SW480 (cell line): Measurements from ENCODE around the gene MUC20.
"Not testable (repeated sequence)": the region's sequence is repeated elsewhere in the genome, so short reads cannot be mapped to it uniquely, and the experiment has no call there.

Experiments
- DNase-seq: peaks from one replicate; pipeline ENCODE4 v3.0.0-alpha.2; 2016; ENCODE audit warnings: low spot score

Gene MUC20

DNA sequence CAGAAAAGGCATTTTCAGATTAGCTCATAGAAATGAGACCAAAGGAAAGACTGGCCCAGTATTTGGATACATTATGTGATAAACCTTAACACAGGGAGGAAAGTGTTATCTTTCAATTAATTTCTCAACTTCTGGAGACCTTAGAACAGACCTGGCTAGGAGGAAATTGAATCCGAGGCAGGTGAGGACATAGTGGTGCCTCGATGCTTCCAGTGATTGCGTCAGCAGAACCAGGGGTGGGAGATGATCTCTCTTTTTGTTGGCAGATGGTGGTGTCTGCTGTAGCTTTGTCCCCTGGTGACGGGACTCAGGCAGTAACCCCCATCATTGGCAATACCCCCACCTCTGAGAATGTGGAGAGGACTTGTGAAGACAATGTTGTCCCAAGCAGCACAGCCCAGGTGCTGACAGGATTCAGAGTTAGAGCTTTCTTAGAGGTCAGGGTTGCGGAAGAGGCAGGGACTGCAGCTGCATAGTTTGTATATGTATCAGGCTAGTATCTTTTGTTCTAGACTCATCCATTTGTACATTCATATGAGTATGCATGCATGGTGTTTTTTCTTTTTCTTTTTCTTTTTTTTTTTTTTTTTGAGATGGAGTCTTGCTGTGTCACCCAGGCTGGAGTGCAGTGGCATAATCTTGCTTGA lies 27.9 kb upstream of the MUC20 start:
- DNase-seq, result no peak

DNA sequence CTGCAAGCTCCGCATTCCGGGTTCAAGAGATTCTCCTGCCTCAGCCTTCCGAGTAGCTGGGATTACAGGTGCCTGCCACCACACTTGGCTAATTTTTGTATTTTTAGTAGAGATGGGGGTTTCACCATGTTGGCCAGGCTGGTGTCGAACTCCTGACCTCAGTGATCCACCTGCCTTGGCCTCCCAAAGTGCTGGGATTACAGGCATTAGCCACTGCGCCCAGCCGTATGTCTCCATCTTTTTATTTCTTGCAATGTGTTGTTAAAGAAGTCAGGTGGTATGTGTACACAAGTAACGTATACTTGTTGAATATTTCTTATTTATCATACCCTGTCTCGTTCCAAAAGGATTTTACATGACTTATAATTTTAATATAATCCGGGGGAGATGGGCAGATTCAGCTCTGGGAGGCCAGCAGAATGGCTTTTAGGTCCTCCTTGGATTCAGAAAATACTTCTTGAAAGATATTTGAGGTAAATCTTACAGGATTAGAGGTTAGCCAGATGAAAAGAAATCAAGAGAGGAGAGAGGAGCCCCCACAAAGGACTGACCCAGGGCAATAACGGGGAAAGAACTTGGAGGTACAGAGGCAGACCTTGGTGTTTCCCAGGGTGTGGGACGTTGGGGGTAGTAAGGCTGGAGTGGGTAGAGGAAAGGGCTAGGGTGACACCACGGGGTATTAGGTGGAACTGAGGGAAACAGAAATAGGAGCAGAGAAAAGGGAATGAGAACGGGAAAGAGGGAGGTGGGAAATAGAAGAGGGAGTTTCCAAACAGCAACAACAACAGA lies 27.2 kb upstream of the MUC20 start:
- no peak for DNase-seq

DNA sequence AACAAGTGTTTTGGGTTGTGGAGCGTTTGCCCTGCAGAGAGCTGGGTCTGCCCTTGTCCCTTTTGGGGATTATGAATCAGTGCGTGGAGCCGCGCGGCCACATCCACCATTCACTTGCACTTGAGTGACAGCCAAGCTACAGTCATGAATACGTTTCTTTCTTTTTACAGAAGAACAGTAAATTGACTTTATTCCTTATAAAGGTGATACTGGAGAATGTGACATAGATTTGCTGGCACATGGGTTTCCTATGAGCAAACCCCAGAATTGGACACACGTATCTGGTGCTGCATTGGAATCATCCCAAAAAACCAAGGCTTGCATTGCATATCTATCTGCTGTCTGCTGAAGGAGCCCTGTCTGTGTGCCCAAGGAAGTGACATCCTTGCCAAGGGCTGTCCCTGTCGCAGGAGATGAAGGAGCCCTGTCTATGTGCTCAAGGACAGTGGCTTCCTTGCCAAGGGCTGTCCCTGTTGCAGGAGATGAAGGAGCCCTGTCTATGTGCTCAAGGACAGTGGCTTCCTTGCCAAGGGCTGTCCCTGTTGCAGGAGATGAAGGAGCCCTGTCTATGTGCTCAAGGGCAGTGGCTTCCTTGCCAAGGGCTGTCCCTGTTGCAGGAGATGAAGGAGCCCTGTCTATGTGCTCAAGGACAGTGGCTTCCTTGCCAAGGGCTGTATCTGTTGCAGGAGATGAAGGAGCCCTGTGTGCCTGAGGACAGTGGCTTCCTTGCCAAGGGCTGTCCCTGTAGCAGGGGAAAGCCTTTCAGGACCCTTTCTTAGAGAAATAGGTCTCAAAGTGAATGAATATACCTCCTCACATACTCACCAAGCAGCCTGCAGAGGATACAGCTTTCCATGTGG lies 26.3 kb upstream of the MUC20 start:
- DNase-seq, result not testable (repeated sequence)

DNA sequence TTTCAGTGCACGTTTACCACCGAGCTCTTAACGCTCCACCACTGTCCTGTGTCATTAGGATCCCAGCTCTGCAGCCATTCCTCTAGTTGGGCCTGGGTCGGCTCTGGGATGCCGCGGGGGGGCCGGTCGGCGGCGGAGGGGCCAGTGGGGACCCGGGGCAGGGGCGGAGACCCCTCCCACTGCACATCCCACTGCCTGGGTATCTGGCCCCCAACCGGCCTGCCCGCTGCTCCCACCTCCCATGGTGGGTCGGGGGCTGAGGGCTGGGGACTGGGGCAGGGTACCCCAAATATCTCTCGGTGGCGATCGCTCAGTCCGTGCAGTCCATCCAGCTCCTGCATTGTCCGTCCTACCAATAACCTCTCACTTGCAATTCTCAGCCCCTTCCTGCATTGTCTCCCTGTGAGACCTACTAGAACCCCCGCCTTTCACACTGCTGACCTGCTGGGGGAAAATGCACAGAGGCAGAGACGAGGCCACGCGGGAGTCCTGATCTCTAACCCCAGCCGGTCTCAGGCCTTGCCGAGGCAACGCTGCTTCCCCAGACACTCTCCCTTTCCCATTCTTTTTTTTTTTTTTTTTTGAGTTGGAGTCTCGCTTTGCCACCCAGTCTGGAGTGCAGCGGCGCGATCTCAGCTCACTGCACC lies 24.0 kb upstream of the MUC20 start:
- no peak for DNase-seq

DNA sequence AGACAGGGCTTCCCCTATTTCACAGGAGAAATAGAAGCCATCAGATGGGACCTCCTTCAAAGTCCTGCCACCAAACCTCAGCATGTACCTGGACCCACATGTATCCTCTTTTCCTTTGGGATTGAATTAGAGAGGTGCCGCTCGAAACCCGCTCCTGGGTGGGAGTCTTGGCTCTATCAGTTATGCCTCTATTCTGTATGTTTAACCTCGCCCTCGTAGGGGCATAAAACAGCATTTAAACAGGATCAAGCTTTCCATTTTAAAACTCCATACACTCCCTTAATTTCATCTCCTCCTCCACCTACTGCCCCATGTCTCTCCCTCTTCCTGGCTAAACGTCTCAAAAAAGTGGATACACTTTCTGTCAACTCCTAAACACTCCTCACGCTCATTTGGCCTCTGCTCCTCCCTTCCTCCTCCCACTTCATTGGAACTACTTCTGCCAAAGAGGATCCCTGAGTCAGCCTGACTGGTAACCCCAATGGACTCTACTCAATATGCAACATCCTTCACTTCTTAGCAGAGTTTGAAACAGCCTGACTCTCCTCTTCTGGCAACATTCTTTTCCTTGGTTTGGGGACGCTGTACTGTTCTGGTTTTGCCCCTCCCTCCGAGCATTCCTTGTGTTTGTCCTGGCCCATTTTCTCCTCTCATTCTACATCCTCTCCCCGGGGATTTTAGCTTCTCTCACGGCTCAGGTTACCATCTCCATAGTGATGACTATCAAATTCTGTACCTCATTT lies 23.0 kb upstream of the MUC20 start:
- no peak for DNase-seq

DNA sequence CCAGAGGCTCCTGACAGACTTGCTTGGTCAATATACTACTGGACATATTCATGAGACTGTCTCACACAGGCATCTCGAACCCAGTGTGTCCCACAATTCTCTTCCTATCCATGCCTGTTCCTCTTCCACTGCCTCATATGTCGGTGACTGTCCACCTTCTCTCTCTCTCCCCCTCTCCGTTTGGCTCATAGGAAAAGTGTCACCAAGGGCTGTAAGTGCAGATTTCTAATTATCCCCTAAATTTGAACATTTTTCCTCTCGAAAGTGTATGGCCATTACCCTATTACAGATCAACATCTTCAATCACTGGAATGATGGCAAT lies 22.5 kb upstream of the MUC20 start:
- DNase-seq, result no peak

DNA sequence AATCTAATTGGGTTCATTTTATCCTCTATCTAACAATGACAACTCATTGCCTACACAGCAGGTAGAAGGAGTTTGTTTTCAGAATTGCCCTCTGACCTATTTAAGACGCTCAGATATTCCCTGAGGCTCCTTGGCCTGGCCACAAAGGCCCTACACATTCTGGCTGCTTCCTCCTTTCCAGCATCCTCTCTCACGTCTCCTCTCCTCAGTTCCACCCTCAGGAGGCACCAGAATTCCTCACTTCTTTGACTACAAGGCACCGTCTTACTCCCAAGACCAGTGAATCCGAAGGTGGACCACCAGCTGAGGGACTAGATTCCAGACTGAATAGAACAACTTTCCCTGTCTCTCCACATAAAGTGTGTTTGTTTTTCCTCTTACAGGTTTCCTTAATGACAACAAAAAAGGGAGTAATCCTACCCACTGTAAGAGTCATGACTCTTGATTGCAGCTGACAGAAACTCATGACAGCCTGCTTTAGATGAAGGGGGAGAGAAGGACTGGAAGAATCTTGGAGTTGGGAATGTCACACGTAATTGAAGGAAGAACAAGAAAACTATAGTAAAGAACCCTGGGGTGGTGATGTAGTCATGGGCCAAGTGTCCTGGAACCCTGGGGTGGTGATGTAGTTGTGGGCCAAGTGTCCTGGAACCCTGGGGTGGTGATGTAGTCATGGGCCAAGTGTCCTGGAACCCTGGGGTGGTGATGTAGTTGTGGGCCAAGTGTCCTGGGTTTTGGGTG lies 22.0 kb upstream of the MUC20 start:
- DNase-seq, result no peak

DNA sequence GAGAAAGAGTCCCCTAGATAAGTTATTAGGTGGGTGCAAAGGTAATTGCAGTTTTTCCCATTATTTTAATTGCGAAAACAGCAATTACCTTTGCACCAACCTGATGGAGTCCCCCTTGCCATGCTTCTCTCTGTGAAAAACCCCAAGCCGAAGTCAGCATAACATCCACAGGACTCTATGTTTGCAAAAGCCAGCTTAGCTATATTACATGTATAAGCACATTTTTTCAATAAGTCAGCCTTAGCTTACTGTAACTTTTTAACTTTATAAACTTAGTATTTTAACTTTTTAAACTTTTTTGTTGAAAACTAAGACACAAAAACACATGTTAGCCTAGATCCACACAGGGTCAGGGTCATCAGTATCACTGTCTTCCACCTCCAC lies 21.4 kb upstream of the MUC20 start:
- DNase-seq, result no peak

DNA sequence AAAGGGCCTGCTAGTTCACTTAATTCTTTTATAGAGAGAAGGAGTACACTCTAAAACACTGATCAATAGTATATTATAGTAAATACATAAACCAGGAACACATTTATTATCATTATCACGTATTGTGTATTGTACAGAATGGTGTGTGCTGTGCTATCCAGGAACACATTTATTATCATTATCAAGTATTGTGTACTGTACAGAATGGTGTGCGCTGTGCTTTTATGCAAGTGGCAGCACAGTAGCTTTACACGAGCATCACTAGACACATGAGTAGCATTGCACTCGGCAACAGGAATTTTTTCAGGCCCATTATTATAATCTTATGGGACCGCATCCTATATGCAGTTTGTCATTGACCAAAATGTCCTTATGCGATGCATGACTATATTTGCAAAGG lies 20.9 kb upstream of the MUC20 start:
- no peak for DNase-seq

DNA sequence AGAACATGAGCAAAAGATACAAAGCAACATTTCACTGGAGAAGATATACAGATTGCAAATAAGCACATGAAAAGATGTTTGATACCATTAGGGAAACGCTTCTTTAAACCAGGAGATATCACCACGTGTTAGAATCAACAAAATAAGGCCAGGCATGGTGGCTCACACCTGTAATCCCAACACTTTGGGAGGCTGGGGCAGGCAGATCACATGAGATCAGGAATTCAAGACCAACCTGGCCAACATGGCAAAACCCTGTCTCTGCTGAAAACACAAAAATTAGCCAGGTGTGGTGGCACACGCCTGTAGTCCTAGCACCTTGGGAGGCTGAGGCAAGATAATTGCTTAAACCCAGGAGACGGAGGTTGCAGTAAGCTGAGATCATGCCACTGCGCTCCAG lies 20.5 kb upstream of the MUC20 start:
- no peak for DNase-seq

DNA sequence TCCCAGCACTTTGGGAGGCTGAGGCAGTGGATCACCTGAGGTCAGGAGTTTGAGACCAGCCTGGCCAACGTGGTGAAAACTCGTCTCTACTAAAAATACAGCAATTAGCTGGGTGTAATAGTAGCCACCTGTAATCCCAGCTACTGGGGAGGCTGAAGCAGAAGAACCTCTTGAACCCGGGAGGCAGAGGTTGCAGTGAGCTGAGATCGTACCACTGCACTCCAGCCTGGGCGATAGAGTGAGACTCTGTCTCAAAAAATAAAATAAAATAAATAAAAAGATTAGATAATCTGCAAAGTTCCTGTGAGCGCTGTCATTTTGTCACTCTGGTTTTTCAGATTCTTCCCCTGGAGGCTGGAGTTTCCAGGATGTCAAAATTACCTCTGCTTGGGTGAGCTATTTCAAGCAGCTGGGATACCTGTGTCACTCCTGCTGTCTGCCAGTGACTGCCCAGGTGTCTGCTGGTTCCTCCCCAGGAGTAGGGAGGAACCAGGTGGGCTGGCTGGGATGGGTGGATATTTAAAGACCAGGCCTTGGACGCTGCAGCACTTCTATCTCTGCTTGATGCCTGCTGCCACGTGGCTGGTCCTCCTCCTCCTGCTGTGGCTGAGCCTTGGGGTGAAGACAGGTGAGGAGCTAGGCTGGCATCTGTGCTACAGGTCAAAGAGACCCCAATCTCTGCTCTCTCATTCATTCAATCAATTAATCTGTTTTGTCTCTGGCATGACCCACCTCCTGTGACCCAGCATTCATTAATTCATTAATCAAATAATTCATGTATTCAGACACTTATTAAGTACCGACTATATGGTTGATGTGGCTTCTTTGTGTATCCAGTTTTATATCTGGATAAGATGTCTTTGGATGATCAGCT lies 19.5 kb upstream of the MUC20 start:
- no peak for DNase-seq

DNA sequence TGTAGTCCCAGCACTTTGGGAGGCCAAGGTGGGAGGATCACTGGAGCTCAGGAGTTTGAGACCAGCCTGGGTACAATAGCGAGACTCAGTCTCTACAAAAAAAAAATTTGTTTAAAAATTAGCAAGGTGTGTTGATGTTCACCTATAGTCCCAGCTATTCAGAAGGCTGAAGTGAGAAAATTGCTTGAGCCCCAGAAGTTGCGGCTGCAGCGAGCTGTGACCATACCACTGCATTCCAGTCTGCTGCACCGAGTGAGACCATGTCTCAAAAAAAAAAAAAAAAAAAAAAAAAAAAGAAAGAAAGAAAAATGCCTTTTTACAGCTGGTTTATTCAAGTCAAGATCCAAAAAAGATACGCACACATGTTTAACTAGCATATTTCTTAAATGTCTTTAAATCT lies 17.0 kb upstream of the MUC20 start:
- DNase-seq, result no peak

DNA sequence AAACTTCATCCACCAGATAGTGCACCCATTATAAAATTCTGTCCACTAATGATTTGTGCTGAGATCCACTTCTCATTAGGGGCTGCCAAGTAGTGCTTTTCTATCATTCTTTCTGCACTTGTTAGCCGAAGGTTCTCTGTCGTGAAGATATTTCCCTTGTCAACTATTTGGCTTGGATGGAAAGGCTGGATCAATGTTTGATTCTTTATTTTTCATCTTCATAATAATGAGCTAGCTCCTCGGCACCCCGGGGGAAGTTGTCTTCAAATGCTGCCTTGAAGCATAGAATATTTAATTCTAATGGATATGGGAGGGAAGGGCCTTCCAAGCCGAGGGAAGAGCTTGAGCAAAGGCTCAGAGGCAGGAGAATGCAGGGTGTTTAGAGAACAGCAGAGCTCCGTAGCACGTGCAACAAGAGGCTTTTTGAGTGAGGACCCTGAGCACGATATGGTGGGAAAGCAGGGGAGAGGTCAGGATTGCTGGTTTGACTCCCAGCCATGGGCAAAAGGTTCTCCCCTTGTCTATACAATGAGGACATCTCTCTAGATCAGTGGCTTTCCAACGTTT lies 16.3 kb upstream of the MUC20 start:
- DNase-seq, result no peak

DNA sequence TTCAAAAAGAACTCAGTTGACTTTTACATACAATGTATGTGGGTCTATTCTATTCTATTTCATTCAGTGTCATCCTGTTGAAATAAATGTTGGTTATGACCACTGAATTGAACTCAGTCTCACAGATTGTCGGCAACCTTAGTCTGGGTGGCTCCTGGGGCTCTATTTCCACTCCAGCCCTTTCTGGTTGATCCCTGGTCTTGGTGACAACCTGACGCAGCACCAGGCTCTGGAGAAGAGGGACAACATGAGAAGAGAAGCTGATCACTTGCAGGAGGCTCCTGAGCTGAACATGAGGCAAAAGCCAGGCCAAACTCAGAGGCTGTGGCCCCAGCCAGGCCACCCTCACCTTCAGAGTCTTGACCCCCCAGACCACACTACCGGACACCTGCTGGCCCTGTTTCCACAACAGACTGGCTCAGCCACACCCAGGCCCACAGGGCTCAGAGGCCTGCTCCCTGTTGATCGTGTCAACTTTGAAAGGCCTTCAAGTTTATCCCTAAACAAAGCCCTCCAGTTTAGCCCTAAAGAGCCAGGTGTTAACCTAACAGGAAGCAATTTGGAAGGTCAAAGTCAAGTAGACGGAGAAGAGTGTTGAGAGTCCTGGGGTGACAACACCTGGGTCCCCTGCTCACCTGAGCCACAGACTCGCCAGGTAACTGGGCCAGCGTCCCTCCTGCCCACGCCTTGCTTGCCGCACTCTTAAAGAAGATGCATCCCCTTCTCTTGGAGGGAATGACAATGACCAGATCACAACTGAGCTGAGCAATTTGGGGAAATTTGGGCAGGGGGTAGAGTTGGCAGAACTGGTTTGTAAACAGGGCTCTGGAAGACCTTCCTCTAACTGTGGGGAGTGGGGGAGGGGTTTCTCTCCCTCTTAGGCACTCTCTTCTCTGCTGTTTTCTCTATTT lies 15.4 kb upstream of the MUC20 start:
- no peak for DNase-seq

DNA sequence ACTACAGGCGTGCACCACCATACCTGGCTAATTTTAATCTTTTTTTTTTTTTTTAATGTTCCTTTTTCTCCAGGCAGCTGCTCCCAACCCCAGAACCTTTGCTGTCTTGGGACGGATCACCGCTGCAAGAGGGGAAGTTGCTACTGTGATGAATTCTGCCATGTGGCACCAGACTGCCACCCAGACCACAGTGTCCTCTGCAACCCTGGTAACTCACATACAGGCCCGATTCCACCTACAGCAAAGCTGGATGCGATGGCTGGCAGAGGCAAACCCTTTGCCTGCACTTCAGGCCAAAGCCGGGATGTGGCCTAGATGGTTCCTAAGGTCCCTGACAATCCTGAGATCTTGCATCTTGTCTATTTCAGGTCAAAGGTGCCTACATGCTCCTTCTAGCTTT lies 12.7 kb upstream of the MUC20 start:
- DNase-seq, result no peak

DNA sequence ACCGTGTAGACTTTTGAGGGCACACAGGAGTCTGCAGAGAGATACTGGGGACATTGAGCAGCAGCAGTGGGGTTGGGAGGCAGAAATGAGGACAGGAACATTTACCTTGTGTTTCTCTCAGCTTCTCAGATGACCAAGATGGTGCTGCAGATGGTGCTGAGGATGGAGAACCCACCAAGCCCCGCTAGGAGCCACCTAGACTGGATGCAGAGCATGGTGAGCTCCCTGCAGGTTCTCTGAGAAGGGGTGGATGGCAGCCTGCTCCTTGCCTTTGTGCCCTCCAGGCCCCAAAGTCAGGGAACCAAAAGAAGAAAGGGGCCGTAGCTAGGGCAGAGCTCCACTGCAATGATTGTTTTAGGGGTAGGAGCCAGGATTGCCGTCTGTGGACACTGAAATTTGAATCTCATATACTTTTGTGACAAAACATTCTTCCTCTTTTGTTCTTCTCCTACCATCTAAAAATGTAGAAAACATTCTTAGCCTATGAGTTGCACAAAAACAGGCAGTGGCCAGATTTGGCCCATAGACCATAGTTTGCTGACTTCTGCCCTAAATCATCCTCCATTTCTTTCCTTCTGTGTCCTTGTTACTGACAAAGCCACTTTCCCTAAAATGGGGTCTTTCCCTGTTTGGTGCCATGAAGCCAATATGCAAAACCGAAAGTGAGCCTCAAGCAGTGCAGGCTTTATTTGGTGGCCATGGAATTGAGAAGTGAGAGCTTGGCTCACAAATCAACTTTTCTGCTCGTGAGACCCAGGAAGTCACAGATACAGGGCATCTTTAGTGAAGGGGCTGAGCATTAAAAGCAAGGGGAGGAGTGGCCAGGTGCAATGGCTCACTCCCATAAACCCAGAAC lies 11.9 kb upstream of the MUC20 start:
- no peak for DNase-seq

DNA sequence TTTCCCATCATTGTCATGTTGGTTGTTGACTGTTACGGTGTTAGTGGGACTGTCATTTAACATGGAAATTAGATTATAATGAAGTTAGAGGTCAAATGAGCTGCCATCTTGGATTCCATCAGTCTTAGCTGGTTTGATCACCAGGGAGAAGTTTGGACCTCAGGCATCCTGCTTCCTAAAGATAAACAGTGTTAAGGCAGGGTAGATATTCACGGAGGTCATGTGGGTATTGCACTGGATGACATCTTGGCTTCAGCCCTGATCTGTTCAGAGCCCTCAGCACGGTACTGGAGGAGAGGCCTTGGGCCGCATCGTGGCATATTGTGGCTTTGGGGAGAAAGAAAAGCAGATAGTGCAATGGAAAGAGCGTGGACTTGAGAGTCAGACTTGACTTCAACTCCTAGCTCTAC lies 11.1 kb upstream of the MUC20 start:
- DNase-seq, result no peak
